DMS79 treated with DMSO at 0.1 percent for 48 hours (cell line): ENCODE measurements around the gene MGRN1.

Experiments used
- DNase-seq: peaks from one replicate; lab custom pipeline; 2025; lab: John Stamatoyannopoulos, UW

Gene MGRN1

DNA sequence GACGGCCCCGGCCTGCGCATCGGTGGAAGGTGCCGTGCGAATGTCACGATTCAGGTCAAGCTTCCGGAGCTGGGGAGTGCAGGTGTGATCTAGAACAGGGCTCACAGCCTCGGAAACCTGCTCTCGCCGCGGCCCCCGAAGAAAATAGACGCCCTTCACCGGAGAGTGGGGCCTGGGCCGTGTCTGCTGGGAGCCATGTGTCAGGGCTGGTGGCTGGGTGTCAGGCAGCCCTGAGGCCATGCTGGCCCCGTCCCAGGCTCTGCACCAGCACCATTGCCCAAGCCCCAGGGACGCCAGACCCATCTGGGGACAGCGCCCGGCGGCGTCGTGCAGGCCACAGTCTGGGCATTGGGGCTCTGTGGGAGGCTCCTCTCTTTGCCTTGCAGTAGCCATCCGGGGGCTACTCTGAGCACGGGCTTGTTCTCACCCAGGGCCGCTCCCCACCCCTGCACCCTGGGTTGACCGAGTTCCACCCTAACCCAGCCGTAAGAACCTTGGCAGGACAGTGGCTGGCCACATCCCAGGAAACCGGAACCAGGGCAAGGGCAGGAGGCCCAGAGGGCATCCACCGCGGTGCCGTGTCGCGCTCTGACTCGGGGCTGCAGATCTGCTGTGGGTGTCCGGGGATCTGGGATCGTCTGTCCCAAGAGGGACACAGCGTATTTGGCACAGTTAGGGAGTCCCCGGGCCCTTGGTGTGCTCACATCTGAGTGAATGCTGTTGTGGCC lies 63.5 kb downstream of the MGRN1 start:
- DNase-seq: no peak

- no peak for DNase-seq
These were observed 64.0 kb downstream of the MGRN1 start for GRCh38 chr16:4688674-4689045.

GRCh38 chr16:4689091-4689671 lies 64.6 kb downstream of the MGRN1 start:
- no peak for DNase-seq

DNA sequence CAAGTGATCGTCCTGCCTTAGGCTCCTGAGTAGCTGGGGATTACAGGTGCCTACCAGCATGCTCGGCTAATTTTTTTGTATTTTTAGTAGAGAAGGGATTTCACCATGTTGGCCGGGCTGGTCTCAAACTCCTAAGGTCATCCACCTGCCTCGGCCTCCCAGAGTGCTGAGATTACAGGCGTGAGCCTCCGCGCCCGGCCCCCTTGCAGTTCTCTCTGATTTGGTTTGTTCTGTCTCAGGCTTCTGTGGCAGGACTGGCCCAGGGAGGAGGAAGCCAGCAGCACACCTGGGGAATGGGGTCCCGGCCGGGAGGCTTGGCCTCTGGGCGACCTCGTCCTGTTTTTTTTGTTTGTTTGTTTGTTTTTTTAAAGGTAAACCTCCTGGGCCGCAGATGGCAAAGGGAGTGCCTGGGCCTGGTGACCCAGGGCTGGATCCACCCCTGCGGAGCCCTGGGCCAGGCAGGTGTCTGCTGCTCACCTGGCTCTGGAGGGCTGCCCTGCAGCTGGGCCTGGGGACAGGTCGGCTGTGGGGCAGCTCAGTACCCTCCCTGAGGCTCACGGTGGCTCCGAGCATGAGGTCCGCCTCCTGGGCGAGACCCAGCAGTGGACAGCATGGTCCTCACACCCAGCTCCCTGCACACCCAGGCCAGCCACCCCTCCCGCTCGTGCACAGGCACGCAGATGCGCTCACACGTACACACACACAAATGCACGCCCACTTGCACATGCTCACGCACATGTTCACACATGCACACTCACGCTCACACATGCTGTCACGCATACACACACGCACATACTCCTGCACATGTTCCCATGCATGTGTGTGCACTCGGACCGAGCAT lies 65.5 kb downstream of the MGRN1 start:
- no peak for DNase-seq

- no peak for DNase-seq
These were observed 66.5 kb downstream of the MGRN1 start for GRCh38 chr16:4690946-4691665.

- no peak for DNase-seq
These were observed 67.2 kb downstream of the MGRN1 start for GRCh38 chr16:4691666-4692412.

DNA sequence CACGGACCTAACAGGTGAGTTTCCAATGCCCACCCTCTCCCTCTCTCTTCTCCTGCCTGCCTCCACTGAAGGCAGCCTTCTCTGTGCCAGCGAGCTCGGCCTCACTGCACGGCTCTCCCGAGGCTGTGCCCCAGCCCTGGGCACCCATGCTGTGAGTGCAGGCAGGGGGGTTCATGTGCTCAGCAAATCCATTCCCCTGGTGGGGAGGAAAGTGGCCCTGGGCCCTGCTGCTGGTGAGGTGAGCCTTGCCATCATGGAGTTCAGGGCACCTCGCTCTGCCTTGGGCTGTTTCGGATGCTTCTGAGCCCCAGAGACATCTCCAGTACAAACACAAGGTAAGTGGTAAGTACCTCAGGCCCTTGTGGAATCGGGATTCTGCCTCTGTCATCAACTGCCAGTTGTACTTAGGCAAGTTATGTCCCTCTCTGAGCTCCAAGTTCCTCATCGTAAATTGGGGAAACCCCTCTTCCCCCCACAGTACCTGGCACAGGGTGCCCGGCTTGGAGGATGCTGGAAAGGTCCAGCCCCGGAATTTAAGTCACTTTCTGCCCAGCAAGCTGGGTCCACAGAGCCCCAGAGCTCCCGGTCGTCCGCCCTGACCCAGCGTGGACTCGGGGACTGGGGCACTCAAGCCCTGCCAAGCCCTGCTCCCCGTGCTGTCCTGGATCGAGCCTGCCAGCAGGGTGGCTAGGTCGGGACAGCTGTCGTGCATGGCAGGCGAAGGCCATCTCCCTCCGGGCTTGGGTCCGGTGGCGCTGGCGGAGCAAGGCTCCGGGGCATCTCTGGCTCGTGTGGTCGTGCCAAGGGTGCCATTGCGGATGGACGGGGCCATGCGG lies 68.1 kb downstream of the MGRN1 start:
- no peak for DNase-seq

DNA sequence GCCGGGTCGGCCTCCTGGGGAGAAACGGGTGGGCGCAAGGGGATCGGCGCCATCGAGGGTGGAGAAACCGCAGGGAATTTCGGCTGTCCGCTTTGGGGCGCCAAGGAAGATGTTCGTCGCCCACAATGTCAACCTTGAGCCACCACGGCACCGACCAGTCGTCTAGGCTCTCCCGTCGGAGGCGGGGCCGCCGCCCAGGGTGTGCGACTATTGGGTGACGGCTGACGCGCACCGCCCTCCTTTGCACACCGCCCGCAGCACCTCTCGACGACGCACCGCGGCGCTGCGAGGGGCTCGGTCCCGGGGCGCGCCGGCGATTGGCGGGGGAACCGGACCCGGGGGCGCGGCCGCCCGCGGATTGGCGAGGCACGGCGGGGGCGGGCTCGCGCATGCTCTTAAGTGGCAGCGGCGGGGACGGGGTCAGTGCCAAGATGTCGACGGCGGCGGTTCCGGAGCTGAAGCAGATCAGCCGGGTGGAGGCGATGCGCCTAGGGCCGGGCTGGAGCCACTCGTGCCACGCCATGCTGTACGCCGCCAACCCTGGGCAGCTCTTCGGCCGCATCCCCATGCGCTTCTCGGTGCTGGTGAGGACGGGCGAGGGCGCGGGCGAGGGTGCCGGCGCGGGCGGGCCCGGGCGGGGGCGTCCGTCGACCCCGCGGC lies 68.8 kb downstream of the MGRN1 start, which contains the start of gene NUDT16L1:
Gene NUDT16L1, plus strand, starts transcription at position 267 of the 660 bp plus-strand sequence. Its CDS starts 165 bp downstream, at position 432.
- peak; percentile 89 for DNase-seq

GRCh38 chr16:4693956-4694641 lies 69.5 kb downstream of the MGRN1 start:
- no peak for DNase-seq

DNA sequence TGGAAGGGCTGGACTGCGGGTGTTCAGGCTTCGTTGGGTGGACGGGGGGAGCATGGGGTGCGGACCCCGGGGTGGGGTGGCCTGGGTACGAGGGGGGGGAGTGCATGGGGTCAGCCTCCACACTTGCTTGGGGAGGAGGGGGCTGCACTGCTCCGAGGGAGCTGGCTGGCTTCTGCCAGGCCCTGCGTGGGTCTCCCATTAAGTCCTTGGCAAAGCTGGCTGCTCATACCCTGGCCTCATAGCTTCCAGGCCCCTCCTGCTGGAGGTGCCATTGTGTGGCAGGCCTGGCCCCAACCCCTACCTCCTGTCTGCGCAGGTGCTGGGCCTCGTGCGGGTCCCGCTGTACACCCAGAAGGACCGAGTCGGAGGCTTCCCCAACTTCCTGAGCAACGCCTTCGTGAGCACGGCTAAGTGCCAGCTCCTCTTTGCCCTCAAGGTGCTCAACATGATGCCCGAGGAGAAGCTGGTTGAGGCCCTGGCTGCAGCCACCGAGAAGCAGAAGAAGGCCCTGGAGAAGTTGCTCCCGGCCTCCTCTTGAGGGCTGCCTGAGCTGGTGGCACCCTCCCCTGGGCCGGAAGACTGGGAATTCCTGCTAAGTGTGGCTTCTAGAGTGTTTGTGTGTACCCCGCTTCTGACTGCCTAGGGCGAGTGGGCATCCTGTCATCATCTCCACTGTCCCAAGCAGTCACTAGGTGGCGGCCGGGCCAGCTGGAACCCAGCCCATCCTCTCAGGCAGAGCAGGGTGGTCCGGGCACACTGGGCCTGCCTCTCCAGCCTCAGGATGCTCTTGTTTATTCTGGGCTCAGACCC lies 70.2 kb downstream of the MGRN1 start:
- DNase-seq: no peak

DNA sequence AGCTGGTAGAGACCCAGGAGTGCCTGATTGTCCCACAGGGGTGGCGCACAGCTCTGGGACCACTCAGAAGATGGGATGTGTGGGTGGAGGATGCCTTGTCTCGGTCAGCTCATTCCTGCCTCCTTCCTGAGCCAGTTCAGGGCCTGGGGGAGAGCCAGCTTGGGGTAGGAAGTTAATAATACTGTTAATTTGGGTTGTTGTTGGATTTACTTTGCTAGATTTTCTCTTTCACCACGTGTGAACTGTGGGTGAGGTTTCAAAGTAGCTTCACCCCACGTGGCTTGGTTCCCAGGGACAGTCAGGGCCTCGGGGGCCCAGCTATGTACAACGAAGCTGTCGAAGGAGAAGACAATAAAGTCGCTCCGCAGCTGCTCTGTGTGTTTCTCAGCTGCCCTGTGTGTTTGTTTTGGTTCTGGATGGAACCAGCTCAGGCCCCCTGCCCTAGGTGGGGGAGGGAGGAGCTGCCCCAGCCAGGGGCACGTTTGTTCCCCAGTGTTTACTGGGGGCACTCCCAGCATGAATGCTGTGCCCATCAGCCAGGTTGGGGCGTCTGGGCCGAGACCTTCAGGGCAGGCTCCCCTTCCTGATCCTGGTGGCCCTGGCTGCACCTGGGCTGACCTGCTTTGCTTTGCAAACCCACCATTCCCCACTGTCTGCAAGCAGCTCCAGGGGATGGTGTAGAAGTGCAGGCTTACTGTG lies 71.0 kb downstream of the MGRN1 start:
- no peak for DNase-seq

- DNase-seq: no peak
These were observed 71.7 kb downstream of the MGRN1 start for GRCh38 chr16:4696172-4696904.

DNA sequence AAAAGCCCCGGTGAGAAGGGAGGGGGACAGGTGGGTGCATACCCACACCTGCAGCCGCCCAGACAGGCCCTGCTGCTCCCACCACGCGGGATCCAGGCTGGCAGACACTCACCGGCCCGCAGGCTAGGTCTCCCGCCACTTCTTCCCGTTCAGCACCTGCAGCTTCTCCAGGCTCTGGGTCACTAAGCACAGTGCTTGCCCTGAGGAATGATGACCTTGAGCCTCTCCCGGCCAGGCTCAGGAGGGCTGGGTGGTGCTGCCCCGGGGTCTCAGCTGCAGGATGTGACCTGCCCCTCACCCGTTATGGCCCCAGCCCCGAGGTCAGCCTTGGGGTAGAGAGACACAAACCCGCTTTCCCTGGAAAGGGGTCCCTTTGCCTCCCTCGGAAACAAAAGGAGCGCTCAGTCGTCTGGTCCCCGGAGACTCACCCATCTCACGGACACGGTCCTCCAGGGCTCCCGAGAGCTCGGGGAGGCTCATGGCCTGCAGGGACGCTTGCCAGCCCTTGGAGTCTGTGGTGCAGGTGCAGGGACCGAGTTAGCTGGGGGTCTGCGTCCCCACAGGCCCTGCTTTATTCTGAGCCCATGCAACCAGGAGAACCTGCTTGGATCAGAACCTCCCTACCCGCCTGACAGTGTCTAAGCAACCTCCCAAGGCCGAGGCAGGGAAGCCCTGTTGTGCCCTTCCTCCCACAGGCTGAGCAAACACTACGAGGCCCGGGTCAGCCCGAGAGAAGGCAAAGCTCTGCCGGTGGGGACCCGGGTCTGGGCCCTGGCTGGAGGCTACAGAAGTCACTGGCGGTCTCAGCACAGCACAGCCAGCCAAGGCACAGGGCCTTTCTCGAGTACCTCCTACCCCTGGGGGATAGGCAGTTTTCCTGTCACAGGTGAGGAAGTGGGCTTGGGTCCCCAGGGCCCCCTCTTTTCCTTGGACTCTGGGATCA lies 72.5 kb downstream of the MGRN1 start:
- DNase-seq: no peak

GRCh38 chr16:4697848-4698291 lies 73.2 kb downstream of the MGRN1 start:
- DNase-seq: no peak

DNA sequence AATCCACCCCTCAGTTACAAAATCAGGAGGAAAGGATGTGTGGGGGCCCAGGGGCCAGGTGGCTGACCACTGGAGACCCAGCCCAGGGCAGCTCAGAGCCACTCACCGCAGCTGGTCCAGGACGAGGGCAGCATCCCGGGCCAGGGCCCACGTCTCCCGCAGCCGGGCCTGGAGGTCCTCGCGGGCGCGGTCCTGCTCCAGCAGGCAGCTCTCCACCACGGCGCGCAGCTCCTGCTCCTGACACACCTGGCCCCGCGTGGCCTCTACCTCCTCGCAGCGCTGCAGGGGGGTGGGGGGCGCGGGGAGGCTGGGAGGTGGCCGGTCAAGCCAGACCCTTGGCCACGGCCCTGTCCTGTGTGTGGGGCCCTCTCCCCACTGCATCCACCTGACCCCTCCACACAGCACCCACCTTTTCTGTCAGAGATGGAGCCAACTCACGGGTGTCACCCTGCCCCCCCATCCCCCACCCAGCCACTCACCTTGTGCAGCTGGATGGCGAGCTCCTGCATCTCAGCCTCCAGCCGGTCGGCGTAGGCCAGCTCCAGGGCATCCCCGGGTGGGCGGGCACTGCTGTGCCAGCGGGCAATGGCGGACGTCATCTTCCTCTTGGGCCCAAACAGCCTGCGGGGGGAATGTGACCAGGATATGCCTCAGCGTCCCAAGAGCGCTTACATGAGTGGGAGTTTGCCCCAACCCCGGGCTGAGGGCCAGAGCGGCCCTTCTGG lies 73.9 kb downstream of the MGRN1 start:
- DNase-seq: no peak
